Fibroblast of lung (primary cell): ENCODE data around the gene EFCAB6. TPM values are rescaled to one million over a fixed set of nuclear protein-coding genes. Genes with fewer than 3 reads are reported as not detected.

Experiments used
- DNase-seq, 2 donors: peaks; one replicate each; pipeline versions ENCODE4 v3.0.0 to v3.0.0-alpha.2; 2010; ENCODE audit warnings: low read depth in 2 of 2
- H2AFZ ChIP-seq: 2 replicates; pipeline ENCODE4 v1.5.1; 2012; ENCODE audit warnings: low read length, control low read depth, inconsistent platforms
- H3K27ac ChIP-seq: 2 replicates; pipeline ENCODE4 v1.5.1; 2011; ENCODE audit warnings: low read length, control low read depth; ENCODE audit not compliant: insufficient read depth
- H3K27me3 ChIP-seq: 2 replicates; pipeline ENCODE4 v1.5.1; 2011; ENCODE audit warnings: mild to moderate bottlenecking, low read length; ENCODE audit not compliant: control insufficient read depth, insufficient read depth
- H3K36me3 ChIP-seq: 2 replicates; pipeline ENCODE4 v1.5.1; 2011; ENCODE audit warnings: low read length; ENCODE audit not compliant: control insufficient read depth, insufficient read depth
- H3K4me1 ChIP-seq: 2 replicates; pipeline ENCODE4 v1.5.1; 2011; ENCODE audit warnings: low read length; ENCODE audit not compliant: control insufficient read depth, insufficient read depth; ENCODE audit errors: extremely low read depth
- H3K4me2 ChIP-seq: 2 replicates; pipeline ENCODE4 v1.5.1; 2011; ENCODE audit warnings: low read length, control low read depth; ENCODE audit not compliant: insufficient read depth; ENCODE audit errors: extremely low read depth
- H3K4me3 ChIP-seq, 4 experiments: fragments of 200-600 bp in 1 of 4; sonication (generic) in 1 of 4; replicated peaks in 1 of 4; 2 replicates each; pipeline ENCODE4 v1.5.1; 2011 to 2016; ENCODE audit warnings: low read length in 4 of 4, low read depth in 3 of 4, mild to moderate bottlenecking in 3 of 4, control low read depth in 2 of 4, inconsistent platforms in 1 of 4, mixed read lengths in 1 of 4; ENCODE audit not compliant: insufficient read depth in 1 of 4; ENCODE audit errors: control extremely low read depth in 1 of 4
- H3K79me2 ChIP-seq: 2 replicates; pipeline ENCODE4 v1.5.1; 2012; ENCODE audit warnings: mild to moderate bottlenecking, low read length, inconsistent platforms; ENCODE audit not compliant: control insufficient read depth, insufficient read depth
- H3K9ac ChIP-seq: 2 replicates; pipeline ENCODE4 v1.5.1; 2011; ENCODE audit warnings: mild to moderate bottlenecking, low read length, control low read depth; ENCODE audit not compliant: insufficient read depth
- H3K9me3 ChIP-seq: 2 replicates; pipeline ENCODE4 v1.5.1; 2012; ENCODE audit warnings: low read depth, low read length; ENCODE audit not compliant: control insufficient read depth, insufficient read depth
- H4K20me1 ChIP-seq: 2 replicates; pipeline ENCODE4 v1.5.1; 2011; ENCODE audit warnings: low read length; ENCODE audit not compliant: control insufficient read depth, insufficient read depth; ENCODE audit errors: extremely low read depth
- CTCF ChIP-seq, 2 donors: IDR thresholded peaks in 1 of 2; conservative IDR thresholded peaks in 1 of 2; 1 replicate in 1 of 2; 2 replicates in 1 of 2; pipeline ENCODE4 v1.5.1; 2011 to 2012; ENCODE audit warnings: low read length in 2 of 2, control low read depth in 1 of 2, inconsistent platforms in 1 of 2, low read depth in 1 of 2, mild to moderate bottlenecking in 1 of 2
- EZH2 ChIP-seq: IDR thresholded peaks from 2 replicates; pipeline ENCODE4 v1.5.1; 2012; ENCODE audit warnings: low read length, control low read depth, mild to moderate bottlenecking; ENCODE audit errors: missing control alignments
- polyA plus RNA-seq, 2 donors: library from polyadenylated mRNA; depleted of rRNA in 1 of 2; stranded (reverse) in 1 of 2; unstranded in 1 of 2; fragments of >200 nt; gene quantifications; 2 replicates each; pipeline ENCODE4 v1.2.1, GENCODE V29; 2011 to 2012; ENCODE audit warnings: missing spikeins in 1 of 2
- total RNA-seq: library from RNA; depleted of rRNA; stranded (reverse); fragments of >200 nt; gene quantifications from 2 replicates; pipeline ENCODE4 v1.2.1, GENCODE V29; 2014

Gene EFCAB6
- total and polyA plus RNA-seq, 2 donors (not counting 1 experiment from before 2014, with no cell fraction given), result 1.0 to 1.5 TPM

- no peak overlapping the region for H2AFZ ChIP-seq
- no peaks in the 10 kb centered on the region for H3K79me2 ChIP-seq
- no peaks in the 10 kb centered on the region for H4K20me1 ChIP-seq
- H3K4me3 ChIP-seq, result no peak overlapping the region
- TF ChIP-seq EZH2 (no peak), CTCF (conservative IDR thresholded peaks at IDR 0.05 in 1 of 2, IDR thresholded peaks at IDR 0.05 in 1 of 2; ENCODE audit: low read depth in 1 of 2, low read length in 2 of 2) (no peak)
- H3K36me3 ChIP-seq, result no peaks in the 10 kb centered on the region
- DNase-seq, result no peak
- H3K4me2 ChIP-seq, result no peak overlapping the region
- H3K9me3 ChIP-seq, result no peaks in the 10 kb centered on the region
- no peaks in the 10 kb centered on the region for H3K4me1 ChIP-seq
- no peaks in the 10 kb centered on the region for H3K27me3 ChIP-seq
- H3K9ac ChIP-seq, result no peak overlapping the region
- no peak overlapping the region for H3K27ac ChIP-seq
Observed at GRCh38 chr22:43582394-43582793, 229.7 kb downstream of the EFCAB6 start.

GRCh38 chr22:43580271-43580750 lies 231.8 kb downstream of the EFCAB6 start:
- H3K27ac ChIP-seq, result no peak overlapping the region
- no peaks in the 10 kb centered on the region for H3K9me3 ChIP-seq
- H3K4me2 ChIP-seq, result no peak overlapping the region
- H3K36me3 ChIP-seq, result no peaks in the 10 kb centered on the region
- H4K20me1 ChIP-seq, result no peaks in the 10 kb centered on the region
- no peaks in the 10 kb centered on the region for H3K4me1 ChIP-seq
- no peak overlapping the region for H2AFZ ChIP-seq
- no peaks in the 10 kb centered on the region for H3K27me3 ChIP-seq
- no peak for TF ChIP-seq EZH2
- no peak for TF ChIP-seq CTCF (conservative IDR thresholded peaks at IDR 0.05 in 1 of 2, IDR thresholded peaks at IDR 0.05 in 1 of 2; ENCODE audit: low read depth in 1 of 2, low read length in 2 of 2)
- H3K9ac ChIP-seq, result no peak overlapping the region
- no peaks in the 10 kb centered on the region for H3K79me2 ChIP-seq
- no peak overlapping the region for H3K4me3 ChIP-seq
- DNase-seq, result no peak

- Histone ChIP-seq H3K79me2 (no peaks in the 10 kb centered on the region), H3K4me3 (no peak overlapping the region), H4K20me1 (no peaks in the 10 kb centered on the region), H3K27me3 (no peaks in the 10 kb centered on the region), H3K36me3 (no peaks in the 10 kb centered on the region), H3K9me3 (no peaks in the 10 kb centered on the region), H3K4me2 (no peak overlapping the region), H3K9ac (no peak overlapping the region), H3K4me1 (no peaks in the 10 kb centered on the region), H2AFZ (no peak overlapping the region), H3K27ac (no peak overlapping the region)
- DNase-seq, result no peak
- TF ChIP-seq CTCF (conservative IDR thresholded peaks at IDR 0.05 in 1 of 2, IDR thresholded peaks at IDR 0.05 in 1 of 2; ENCODE audit: low read depth in 1 of 2, low read length in 2 of 2), result no peak
- TF ChIP-seq EZH2, result no peak
Observed at GRCh38 chr22:43574738-43575137, 237.4 kb downstream of the EFCAB6 start.
